Endothelial cell of umbilical vein (primary cell): ENCODE measurements around the gene CALML5.

Experiments used
- POLR2A ChIP-seq: IDR thresholded peaks from 2 replicates; pipeline ENCODE4 v1.6.1; 2012; ENCODE audit warnings: low read depth, mild to moderate bottlenecking, control low read depth, low read length
- TF ChIP-seq, protein P1 (sequence below), 2 donors: IDR thresholded peaks; 1 replicate in 1 of 2; 2 replicates in 1 of 2; pipeline ENCODE4 v1.5.1; 2011; ENCODE audit warnings: low read length in 2 of 2, mild to moderate bottlenecking in 2 of 2, moderate library complexity in 2 of 2, control low read depth in 1 of 2, inconsistent platforms in 1 of 2, low read depth in 1 of 2; ENCODE audit not compliant: insufficient read depth in 1 of 2; ENCODE audit errors: extremely low read depth in 1 of 2
- TF ChIP-seq, protein P2 (sequence below): IDR thresholded peaks from 2 replicates; pipeline ENCODE4 v1.6.1; 2011; ENCODE audit not compliant: insufficient read depth, insufficient read length

DNA sequence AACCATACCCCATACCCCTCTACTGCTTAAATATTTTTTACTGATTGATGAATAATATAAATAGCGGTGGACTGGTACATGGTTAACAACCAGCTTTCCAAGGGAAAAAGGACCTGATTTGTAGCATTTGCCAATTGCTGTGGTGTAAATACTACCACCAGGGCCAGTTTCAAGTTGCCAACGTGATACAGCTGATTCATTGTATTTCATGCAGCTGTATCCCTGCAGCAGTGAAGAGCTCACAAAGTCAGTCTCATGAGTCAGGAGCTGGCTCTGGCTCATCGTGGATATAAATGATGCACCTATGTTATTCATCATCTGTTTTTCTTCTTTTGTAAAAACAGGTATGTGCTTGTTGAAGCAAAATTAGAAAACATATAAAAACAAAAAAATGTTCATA is 15.2 kb downstream of the CALML5 start:
- TF ChIP-seq, protein P1, sequence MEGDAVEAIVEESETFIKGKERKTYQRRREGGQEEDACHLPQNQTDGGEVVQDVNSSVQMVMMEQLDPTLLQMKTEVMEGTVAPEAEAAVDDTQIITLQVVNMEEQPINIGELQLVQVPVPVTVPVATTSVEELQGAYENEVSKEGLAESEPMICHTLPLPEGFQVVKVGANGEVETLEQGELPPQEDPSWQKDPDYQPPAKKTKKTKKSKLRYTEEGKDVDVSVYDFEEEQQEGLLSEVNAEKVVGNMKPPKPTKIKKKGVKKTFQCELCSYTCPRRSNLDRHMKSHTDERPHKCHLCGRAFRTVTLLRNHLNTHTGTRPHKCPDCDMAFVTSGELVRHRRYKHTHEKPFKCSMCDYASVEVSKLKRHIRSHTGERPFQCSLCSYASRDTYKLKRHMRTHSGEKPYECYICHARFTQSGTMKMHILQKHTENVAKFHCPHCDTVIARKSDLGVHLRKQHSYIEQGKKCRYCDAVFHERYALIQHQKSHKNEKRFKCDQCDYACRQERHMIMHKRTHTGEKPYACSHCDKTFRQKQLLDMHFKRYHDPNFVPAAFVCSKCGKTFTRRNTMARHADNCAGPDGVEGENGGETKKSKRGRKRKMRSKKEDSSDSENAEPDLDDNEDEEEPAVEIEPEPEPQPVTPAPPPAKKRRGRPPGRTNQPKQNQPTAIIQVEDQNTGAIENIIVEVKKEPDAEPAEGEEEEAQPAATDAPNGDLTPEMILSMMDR (IDR thresholded peaks at IDR 0.05; ENCODE audit: extremely low read depth in 1 of 2, insufficient read depth in 1 of 2, low read depth in 1 of 2, low read length in 2 of 2), result no peak
- TF ChIP-seq, protein P2, sequence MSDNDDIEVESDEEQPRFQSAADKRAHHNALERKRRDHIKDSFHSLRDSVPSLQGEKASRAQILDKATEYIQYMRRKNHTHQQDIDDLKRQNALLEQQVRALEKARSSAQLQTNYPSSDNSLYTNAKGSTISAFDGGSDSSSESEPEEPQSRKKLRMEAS, result no peak
- no peak for TF ChIP-seq POLR2A
